RWPE1 (cell line): ENCODE results near the gene GPR137.
A peak's percentile ranks its signal among the peaks of the same experiment; 100 is the strongest.

Experiments
- CTCF ChIA-PET: fragments of 350-600 bp; sonication (Branson Sonifier 250); formaldehyde crosslinking; extraction: SDS; loops from one replicate; lab custom pipeline; 2021; lab: Yijun Ruan, JAX
- POLR2A ChIA-PET: fragments of 400-600 bp; formaldehyde crosslinking; extraction: SDS; loops from one replicate; lab custom pipeline; 2020; ENCODE audit warnings: antibody characterized with exemption; ENCODE audit not compliant: low non-redundant PET; lab: Yijun Ruan, JAX
- DNase-seq: peaks from one replicate; pipeline ENCODE4 v3.0.0; 2012; ENCODE audit warnings: low spot score
- H3K27ac ChIP-seq: fragments of 450-650 bp; 2 replicates; pipeline ENCODE4 v1.5.1; 2017
- CTCF ChIP-seq: fragments of 450-650 bp; conservative IDR thresholded peaks from 2 replicates; pipeline ENCODE4 v1.5.1; 2017; ENCODE audit warnings: low read depth, mild to moderate bottlenecking

GPR137 gene

GRCh38 chr11:64284962-64285884 is at the start of gene GPR137:
TSS of gene GPR137 (plus strand) at chr11:64285848. CDS start at chr11:64286525, 677 bp downstream.
- CTCF ChIA-PET = interaction anchor here (0.6 to 1.4 kb wide), 5 partner anchors 11 to 351 kb away, joined by 3 to 6 read pairs (median 4); no protein-coding TSS in a partner anchor

GRCh38 chr11:64237484-64237951 is 48.1 kb upstream of the GPR137 start:
- no peak for TF ChIP-seq CTCF
- ChIA-PET POLR2A (interaction anchor here (1.4 kb wide), 1 partner anchor 52 kb away, joined by 8 read pairs; the partner anchor contains the start of gene STIP1), CTCF (interaction anchor here (0.6 to 1.3 kb wide), 5 partner anchors 10 to 566 kb away, joined by 3 to 5 read pairs (median 3); partner anchors contain the start of gene MAP4K2)
- peak overlapping the region; percentile 98 for H3K27ac ChIP-seq
- no peak for DNase-seq

More at GRCh38 chr11:64284962-64285884, at the start of gene GPR137:
- DNase-seq = peak; percentile 80
- H3K27ac ChIP-seq = peak within 1 kb of the TSS; percentile 97
- POLR2A ChIA-PET = interaction anchor here (0.5 to 1.0 kb wide), 2 partner anchors 40 to 80 kb away, joined by 4 read pairs; no protein-coding TSS in a partner anchor
- no peak for TF ChIP-seq CTCF

- no peak for TF ChIP-seq CTCF
- no peak for DNase-seq
- ChIA-PET CTCF (interaction anchor here (1.3 kb wide), 1 partner anchor 10 kb away, joined by 3 read pairs; no protein-coding TSS in a partner anchor), POLR2A (interaction anchor here (0.6 to 1.4 kb wide), 2 partner anchors 24 to 52 kb away, joined by 3 to 8 read pairs; partner anchors contain the start of gene STIP1)
- peak overlapping the region; percentile 98 for H3K27ac ChIP-seq
These were observed 47.6 kb upstream of the GPR137 start for GRCh38 chr11:64238076-64238475.

- H3K27ac ChIP-seq = peak overlapping the region; percentile 98
- ChIA-PET POLR2A (no interaction called here), CTCF (no interaction called here)
- DNase-seq = no peak
- no peak for TF ChIP-seq CTCF
These were observed 46.6 kb upstream of the GPR137 start for GRCh38 chr11:64238999-64239398.

GRCh38 chr11:64239662-64240434 is 45.8 kb upstream of the GPR137 start:
- no peak for TF ChIP-seq CTCF
- POLR2A ChIA-PET = interaction anchor here (0.5 to 0.6 kb wide), 2 partner anchors 12 to 85 kb away, joined by 3 to 6 read pairs; no protein-coding TSS in a partner anchor
- DNase-seq = no peak
- CTCF ChIA-PET = no interaction called here
- H3K27ac ChIP-seq = peak overlapping the region; percentile 98
